ENCODE measurements around the gene PRRX2.

DNA sequence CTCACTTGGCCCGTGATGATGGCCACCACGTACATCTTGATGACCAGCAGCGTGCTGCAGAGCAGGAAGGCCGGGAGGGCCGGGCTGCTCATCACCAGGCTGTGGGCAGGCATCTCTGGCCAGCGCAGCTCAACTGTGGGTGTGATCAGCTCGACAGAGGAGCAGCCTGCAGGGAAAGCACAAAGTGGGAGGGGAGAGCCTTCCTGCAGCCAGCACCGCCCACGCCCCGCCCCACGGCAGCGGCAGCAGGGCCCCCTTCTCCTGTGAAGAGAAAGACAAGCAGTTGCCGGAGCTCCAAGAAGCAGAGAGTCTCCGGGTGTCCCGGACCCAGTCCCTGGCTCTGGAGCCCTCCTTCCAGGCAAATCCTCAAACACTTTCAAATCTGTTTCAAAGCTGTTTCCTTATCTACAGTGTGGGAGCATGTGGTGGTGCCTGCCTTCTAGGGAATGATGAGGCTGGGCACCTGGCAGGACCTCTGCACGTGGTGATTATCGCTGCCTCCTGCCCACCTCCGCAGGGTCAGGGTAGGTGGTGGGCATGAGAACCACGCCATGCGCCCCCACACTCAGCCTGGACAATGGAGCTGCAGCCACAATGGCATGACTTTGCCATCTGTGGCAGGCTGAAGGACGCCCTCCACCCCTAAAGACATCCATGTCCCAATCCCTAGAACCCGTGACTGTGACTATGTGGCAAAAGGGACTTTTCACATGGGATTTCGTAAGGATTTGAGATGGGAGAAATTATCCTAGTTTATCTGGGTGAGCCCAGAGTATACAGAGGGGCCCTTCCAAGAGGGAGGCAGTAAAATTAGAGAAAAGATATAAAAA lies 87.7 kb downstream of the PRRX2 start, which contains the start of gene PTGES:
- TF ChIP-seq POLR2AphosphoS5 (IDR thresholded peaks at IDR 0.05; ENCODE audit: insufficient read depth in 1 of 2, low read depth in 1 of 2) (peak in 1 of 2 donors; percentile 91), POLR2A (IDR thresholded peaks at IDR 0.05) (peak in 1 of 2 donors; percentile 83)
- TF ChIP-seq, protein P1, sequence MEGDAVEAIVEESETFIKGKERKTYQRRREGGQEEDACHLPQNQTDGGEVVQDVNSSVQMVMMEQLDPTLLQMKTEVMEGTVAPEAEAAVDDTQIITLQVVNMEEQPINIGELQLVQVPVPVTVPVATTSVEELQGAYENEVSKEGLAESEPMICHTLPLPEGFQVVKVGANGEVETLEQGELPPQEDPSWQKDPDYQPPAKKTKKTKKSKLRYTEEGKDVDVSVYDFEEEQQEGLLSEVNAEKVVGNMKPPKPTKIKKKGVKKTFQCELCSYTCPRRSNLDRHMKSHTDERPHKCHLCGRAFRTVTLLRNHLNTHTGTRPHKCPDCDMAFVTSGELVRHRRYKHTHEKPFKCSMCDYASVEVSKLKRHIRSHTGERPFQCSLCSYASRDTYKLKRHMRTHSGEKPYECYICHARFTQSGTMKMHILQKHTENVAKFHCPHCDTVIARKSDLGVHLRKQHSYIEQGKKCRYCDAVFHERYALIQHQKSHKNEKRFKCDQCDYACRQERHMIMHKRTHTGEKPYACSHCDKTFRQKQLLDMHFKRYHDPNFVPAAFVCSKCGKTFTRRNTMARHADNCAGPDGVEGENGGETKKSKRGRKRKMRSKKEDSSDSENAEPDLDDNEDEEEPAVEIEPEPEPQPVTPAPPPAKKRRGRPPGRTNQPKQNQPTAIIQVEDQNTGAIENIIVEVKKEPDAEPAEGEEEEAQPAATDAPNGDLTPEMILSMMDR (IDR thresholded peaks at IDR 0.05) = no peak
